GM19238 (cell line): ENCODE measurements around the gene MITF.

Source experiments
- DNase-seq: peaks from one replicate; pipeline ENCODE4 v3.0.0; 2011; ENCODE audit warnings: low spot score; ENCODE audit not compliant: insufficient read length

MITF gene

DNA sequence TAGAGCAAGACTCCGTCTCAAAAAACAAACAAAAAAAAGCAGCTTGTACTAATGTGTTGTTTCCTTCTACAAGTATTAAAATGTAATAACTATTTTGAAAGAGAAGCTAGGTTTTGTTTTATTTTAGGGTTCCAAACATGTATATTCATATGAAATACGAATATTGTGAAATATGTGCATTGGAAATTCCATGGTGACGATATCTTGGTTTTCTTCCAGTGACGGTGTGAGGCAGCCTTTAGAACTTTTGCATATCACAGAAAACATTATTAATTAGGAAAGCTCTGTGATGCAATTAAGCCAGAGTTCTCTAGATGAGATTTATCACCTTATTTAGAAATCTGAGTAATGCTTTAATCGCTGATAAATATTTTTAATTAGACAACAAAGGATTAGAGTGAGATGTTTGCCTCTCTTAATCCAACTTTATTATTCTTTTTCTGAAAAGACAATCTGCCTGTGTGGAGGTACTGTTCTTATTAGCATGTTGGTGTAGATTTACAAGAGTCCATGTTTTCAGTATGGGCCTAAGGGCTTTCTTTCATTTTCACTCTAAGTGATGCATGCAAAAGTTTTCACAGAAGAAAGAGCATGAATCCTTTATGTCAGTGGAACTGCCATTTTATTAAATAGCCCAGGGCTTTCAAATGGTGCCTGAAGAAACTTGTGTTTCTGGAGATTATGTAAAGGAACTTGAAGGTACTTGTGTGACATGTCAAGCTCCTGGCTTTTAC is 222.6 kb downstream of the MITF start:
- DNase-seq = no peak

DNA sequence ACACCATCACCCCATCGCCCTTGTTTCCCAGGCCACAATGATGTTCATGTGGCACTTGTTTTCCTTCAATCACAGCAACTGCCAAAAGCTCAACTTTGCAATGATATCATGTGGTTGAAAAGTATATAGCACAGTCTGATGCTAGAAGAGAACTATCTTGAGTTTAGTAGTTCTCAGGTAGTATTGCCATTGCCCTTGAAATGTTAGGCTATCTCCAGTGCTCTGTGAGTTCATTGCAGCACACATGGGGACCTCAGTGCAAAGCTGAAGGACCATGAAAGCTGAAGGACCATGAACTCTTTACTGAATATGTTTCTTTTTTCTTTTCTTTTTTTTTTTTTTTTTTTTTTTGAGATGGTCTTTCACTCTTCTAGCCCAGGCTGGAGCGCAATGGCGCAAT is 224.4 kb downstream of the MITF start:
- DNase-seq = no peak

DNA sequence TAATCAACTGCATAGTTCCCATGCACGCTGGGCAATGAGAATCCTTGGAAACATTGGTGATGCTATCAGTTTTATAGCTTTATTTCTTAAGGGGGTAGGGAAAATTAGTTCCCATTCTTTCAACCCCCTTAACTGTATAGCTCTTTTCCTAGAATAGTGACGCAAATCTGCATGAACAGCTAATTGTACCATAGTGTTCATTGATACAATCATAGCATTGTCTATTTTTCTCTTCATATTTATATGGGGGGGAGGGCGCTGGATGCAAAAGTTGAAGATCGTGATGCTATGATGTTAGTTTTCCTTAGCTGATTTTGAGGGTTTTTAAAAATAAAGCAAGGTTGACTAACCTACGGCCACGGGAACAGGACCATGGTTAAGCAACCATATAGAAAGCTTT is 227.9 kb downstream of the MITF start:
- no peak for DNase-seq

DNA sequence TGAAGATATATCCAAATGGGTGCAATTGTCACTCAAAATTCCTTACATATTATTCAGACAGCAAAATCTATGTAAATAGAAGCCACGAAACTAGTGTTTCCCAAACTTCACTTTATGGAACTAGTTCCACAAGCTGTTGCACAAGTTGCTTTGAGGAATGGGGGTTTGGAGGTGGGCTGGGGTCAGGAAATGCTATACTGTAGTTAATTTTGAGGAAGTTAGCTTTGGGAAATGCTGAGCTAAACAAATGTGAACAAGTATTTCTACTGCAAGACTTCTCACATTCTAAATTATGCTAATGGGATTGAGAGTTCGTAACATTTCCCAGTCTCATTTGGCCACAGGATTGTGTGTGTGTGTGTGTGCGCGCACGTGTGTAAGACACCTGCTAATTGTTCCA is 231.6 kb downstream of the MITF start:
- no peak for DNase-seq

DNA sequence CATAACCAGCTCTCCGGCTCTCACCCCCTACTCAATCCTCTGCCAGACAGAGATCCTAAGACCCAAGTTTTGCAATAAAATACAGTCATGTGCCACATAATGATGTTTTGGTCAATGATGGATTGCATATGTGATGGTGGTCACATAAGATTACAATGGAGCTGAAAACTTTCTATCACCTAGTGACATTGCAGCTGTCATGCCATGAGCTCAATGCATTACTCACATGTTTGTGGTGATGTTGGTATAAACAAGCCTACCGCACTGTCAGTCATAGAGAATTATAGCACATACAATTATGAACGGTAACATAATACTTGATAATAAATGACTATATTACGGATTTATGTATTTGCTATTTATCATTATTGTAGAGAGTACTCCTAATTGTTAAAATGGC is 233.4 kb downstream of the MITF start:
- DNase-seq = no peak

DNA sequence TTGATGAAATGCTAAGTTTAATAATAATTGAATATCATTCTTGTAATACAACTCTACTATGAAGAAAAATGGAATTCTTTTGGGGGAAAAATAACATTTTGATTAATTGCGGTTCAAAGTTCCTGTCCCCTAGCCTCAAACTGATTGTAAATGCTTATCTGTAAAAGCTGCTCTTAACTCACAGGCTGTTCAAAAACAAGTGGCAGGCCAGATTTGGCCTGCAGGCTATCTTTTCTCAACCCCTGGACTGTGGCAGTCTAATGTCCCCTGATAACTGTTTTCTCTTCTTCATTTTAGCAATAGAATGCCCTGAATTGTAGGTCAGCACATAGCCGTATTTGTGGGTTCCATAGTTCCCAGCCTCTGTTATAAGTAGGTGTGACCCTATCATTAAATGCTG is 236.8 kb downstream of the MITF start:
- no peak for DNase-seq

DNA sequence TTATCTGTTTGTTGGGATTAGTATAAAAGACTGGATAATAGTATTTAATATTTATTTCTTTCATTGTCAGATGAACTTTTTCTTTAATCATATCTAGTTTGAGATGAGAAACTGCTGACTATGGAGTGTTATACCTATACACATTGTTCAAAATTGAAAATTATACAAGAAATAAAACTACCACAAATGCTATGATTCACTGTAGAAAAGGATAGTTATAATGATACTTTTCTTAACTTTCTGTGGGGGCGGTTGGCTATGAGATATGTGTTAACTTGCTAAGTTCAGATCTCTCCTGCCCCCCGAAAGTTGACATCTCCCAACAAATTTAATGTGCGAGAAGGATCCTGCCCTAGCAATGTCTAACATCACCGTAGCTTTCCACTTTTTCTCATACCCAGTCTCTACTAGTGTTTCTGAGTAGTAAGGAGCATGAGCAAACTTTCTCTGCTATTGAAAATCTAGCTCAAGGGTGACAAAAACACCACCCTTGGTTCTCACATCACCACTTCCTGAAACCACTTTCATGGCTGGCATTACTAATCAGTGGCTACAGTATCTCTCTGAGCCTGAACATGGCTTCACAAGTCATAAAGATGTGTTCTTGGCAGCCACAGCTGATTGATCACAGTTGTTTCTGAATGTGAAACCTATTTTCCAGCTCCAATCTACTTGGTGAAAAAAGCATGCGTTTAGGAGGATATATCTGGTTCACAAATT is 244.4 kb downstream of the MITF start:
- no peak for DNase-seq

DNA sequence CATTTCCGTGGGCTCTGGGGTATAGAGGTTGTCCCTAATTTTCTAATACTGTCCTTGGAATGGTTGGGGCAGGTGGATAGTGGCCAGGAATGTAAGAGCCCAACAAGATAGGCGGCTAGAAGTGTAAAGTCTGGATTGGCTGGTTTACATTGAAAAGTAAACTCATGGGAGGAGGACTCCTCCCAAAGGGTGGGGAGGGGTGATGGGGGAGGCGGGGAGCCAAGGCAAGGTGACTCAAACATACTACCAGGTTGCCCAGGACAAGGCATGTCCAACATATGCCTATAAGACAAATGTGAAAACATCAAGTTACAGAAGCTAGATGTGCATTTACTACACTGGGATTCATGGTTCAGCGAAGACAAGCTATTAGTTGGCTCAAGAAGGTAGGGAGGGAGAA is 246.0 kb downstream of the MITF start:
- DNase-seq = no peak

DNA sequence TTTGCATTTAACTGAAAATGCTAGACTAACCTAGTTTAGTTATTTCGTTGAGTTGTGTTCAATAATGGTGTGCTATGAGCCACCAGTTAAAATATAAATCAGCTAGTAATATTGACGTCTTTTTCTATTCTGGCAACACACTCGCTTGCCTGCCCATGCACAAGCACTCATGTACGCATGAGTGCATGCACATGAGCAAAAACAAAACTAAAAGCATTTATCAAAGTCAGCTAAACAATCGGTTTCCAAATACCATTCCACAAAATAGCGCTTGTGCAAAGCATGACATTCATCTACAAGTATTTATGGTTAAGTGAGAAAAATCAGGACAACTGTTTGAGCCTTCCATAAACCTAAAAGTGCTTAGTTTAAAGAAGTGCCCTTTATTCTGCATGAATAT is 247.2 kb downstream of the MITF start:
- DNase-seq = no peak

DNA sequence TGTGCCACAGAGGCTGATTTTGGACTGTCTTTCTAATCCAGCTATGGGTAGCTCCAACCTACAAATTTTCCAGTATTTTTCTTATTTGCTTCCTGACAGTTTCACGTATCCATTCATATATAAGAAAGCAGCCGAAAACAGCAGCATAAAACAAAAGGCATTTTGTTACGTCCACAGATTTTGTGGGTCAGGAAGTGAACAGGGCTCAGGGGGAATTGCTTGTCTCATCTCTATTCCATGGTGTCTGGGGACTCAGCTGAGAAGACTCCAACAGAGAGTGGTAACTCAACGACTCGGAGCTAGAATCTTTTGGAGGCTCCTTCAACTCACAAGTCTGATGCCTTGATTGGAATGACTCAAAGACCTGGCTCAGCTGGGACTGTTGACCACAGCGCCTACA is 248.6 kb downstream of the MITF start:
- DNase-seq = no peak

DNA sequence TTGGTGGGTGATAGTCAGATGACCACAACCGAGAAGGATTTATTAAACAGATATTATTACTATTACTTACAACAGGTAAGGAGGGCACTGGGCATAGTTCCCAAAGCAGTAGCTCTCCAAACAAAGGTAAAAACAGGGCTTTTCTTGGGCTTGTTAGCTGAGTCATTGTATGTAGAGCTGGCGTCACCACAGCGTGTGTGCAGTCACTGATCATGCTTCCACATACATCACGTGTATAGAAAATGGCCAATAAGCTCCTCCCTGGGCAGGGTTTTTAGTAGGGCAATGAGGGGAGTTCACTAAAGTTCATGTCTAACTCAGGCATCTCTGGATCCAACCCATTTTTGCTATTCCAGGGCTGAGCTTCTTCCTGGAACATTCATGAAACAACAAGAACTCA is 254.5 kb downstream of the MITF start:
- no peak for DNase-seq

DNA sequence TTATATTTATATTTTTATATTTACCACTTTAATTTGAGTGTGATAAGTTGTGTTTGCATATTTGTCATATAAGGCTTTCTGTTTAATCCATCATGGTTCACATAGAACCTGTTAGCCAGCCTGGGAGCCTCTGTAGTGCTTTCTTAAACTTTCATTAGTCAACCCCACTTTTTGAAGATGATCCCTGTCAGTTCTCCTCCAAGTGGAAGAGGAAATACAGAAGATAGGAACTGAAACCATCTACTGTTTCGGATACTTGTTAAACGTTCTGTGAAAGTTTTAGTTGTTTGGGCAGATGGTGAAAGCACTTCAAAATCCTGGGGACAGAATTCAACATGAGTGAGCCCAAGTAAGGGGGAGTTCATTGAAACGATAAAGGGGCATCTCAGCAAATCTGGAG is 255.7 kb downstream of the MITF start:
- DNase-seq = no peak

DNA sequence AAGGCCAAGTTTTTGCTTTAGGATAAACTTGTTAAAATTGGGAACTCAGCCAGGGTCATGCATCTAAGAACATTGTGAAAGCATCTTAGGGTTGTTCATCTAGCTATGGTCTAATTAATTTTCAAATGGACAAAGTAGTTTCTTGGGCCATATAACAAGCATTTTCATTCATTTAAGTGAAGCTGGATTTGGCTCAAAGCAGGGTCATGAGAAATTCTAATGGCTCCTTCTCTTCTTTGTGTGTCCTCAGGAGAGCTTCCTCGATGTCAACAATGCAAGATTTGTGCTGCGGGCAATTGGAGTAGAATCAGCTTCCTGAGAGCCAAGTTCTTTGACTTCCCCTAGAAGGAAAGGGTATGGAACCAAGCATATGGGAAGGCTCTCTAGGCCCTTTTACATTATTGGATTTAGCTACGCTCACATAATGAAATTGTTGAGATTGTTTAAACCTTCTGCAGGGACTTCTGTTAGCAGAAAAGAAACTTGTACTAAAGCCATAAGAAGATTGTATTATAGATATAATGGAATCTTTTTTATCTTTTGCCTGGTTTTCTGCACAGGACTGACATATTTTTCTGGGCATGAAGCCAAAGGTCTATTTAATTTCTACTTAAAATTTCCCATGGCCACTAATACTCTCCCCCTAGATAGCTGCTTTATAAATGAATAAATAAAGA is 258.5 kb downstream of the MITF start:
- DNase-seq = no peak

DNA sequence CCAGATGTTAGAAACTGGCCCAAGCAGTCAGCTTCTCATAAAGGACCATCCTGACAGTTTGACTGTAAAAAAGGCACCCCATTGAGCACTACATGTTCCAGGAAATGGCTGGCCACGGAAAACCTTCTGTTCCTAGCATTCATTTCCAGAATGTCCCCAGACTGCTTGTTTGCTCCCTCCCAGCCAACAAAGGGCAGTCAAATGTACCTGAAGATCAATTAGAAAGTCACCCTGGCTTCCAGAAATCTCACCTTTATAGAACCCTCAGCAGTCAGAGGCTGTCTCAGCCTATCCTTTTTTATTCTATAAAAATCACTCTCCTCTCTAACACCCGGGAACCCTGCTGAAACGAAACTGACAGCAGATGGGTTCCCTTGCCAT is 259.5 kb downstream of the MITF start:
- no peak for DNase-seq

DNA sequence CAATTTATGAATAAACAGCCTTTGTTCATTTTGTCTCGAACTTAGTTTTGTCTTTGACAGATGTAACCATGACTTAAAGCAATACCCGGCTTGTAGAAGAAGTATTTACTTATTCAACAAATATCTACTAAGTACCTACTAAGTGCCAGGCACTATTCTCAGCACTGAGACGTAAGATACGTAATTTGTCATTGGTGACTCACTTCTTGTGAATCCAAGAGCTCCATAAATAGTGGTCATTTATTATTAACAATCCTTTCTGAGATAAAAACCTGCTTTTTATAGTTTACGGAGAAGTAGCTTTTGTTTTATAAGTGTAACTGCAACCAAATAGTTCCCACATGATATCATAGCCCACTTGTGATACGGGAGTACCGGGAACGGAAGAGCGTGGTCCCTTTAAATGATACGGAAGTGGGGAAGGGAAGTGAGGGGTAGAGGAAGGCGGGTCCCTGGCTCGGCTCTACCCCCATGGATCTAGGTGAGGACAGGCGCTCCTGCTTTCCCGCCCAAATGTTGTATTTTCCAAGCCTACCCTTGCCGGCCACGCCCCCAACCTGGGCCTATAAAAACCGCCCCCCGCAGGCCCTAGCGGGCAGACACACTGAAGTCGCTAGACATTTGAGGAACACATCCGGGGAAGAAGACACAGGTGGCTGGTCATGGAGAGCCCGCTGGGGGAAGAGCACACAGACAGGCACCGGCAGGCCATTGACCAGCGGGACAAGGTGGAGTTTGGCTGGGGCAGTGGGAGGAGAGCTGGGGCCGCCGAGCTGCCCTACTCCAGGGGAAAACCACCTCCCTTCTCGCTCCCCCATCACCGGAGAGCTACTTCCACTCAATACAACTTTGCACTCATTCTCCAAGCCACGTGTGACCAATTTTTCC is 260.1 kb downstream of the MITF start, which contains the start of gene SAMMSON:
Gene SAMMSON (plus strand): TSS at position 594 of the 888 bp plus-strand sequence.
- no peak for DNase-seq

DNA sequence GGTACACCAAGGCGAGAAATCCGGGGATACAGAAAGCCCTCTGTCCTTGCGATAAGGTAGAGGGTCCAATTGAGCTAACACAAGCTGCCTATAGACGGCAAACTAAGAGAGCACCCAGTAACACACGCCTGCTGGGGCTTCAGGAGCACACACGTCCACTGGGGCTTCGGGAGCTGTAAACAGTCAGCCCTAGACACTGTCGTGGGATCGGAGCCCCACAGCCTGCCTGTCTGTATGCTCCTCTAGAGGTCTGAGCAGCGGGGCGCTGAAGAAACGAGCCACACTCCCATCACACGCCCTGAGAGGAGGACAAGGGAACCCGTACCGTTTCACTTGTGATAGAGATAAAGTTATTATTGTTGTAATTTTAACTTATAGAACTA is 260.8 kb downstream of the MITF start:
- DNase-seq = no peak

DNA sequence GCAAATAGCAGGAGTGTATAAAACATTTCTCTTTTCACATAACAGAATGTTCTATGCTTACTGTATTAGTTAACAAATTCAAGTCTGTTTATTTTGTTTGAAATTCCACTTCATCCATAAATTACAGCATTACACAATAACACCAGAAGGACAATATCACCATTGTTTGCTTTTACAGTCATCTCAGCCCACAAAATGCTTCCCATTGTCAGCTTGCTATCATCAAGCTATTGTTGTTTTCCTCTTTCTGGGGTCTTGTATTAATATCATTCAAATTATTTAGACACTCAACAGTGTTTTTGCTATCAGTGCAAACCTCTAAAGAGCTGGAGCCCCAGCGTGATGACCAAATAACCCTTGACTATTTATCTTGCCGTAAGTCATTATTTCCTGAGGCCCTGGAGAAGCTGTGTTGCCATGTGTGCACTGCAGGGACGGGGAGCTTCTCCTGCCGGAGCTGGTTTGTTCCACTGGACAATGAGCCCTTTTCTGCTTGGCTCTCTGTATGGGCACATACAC is 261.4 kb downstream of the MITF start:
- DNase-seq = no peak

DNA sequence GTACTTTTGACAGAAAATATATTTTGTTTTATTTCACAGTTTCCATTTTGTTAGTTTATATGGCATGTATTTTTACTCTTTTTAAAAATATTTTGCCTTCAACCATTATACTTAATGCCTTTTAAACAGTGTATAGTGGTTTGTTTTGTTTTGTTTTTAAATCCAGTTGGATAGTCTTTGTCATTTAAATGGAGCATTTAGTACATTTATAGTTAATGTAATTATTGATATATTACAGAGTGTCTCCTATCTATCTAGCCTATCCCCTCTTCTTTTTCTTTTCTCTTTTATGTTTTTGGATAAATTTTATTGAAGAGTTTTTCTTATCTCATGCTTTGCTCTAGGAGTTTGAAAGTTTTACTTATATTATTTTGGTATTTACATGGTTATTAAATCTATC is 263.9 kb downstream of the MITF start:
- no peak for DNase-seq

DNA sequence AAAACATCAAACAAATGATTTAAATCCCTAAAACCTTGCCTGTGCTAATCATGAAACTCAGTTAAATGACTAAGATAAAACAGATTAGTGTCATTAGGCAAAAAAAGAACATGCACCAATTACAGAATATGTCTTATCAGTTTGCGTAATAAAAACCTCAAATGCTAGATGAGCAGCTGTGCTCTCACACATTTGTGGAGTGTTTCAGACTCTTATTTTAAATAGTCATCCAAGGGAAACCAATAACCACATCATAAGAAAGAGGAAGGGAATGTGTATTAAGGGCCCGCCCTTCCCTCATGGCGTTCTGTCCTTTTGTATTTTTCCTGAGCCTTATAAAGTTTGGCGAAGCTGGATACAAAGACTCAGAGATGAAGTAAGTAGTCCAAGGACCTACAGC is 266.8 kb downstream of the MITF start:
- DNase-seq = no peak

DNA sequence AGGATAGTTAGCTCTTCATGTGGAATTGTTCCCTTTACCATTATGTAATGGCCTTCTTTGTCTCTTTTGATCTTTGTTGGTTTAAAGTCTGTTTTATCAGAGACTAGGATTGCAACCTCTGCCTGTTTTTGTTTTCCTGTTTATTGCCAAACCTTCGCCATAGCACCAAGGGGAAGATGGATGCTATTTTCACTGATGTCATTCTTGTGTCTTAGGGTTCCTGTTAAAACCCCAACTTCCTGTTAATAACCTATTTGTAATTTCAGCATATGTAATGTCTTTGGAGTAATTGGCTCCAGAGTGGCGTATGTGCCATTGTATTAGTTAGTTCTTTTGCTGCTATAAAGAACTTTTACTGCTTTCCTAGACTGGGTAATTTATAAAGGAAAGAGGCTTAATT is 271.1 kb downstream of the MITF start:
- DNase-seq = no peak

DNA sequence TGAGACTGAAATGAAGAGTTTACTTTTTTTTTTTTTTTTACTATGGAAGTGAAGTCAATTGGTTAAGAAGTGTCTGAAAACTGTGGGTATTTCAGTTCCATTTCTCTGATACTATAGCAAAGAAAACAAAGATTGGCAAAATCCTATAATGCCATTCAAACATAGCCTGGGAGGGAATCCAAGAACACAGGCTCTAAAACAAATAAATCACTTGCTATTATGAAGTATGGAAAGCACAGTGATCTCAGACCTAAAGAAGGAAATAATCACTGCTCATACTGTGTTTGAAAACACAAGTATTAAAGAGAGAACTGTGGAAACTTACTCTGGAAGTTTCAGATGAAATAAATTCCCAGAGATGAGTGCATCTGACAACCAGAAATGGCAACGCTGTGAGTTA is 272.3 kb downstream of the MITF start:
- DNase-seq = no peak
